Ovary (tissue), 3 donors: ENCODE results near the gene SKAP2.

Experiments used
- CTCF ChIP-seq, 3 donors: fragments of 450-650 bp in 2 of 3; fragments of 200-600 bp in 1 of 3; IDR thresholded peaks; one replicate each; pipeline versions ENCODE4 v1.5.1 to v1.8.0; 2016 to 2022; ENCODE audit warnings: antibody characterized with exemption in 3 of 3, mild to moderate bottlenecking in 1 of 3
- EP300 ChIP-seq: sonication (generic); formaldehyde crosslinking; IDR thresholded peaks from one replicate; pipeline ENCODE4 v1.6.1; 2017; ENCODE audit warnings: antibody characterized with exemption
- POLR2A ChIP-seq: fragments of 450-650 bp; IDR thresholded peaks from one replicate; pipeline ENCODE4 v1.6.1; 2017; ENCODE audit warnings: antibody characterized with exemption, mild to moderate bottlenecking, moderate library complexity
- donor health status: DM: no; HTN: no; CAD: no.

DNA sequence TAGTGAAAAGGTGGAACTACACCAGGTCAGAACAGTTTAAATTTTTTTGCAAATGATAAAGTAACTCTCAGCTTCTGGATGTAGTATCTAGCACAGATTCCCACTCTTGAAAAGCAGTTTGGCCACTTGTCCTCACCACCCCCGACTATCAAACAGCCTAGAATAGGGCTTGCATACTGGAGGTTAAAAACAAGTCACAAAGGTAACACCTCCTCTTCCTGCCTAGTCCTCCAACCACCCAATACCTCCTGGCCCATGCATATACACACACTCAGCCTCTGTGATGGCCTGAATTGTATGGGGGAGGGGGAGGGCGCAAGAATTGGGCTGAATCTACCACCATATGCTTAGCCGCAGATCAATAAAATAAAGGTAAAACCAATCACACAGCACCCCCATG lies 5.7 kb downstream of the SKAP2 start:
- TF ChIP-seq CTCF (IDR thresholded peaks at IDR 0.05) (no peak), POLR2A (no peak), EP300 (no peak)
